Suppressor macrophage treated with lipopolysaccharide for 1 hour (primary cell): ENCODE data around the gene CNOT8.
"Not testable (repeated sequence)": the region's sequence is repeated elsewhere in the genome, so short reads cannot be mapped to it uniquely, and the experiment has no call there.

ENCODE experiments used
- DNase-seq, 3 donors: peaks; one replicate each; pipeline ENCODE4 v3.0.0-alpha.2; 2020 to 2022

CNOT8 gene

DNA sequence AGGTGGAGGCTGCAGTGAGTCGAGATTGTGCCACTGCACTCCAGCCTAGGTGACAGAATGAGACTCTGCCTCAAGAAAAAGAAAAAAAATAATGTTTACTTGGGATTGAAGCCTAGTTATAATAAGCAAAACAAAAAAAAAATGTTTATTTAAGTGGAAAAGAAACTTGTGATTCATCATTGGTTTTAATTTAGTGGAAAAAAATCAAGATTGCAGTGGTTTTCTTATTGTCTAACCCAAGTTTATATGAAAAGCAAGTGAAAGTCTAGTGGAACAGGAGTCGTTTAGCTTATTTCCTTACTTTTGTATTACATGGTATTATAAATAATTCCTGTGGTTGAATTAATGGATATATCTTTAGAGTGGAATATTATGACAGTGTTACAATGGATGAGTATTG, 8.4 kb downstream of the CNOT8 start:
- DNase-seq, result no peak

DNA sequence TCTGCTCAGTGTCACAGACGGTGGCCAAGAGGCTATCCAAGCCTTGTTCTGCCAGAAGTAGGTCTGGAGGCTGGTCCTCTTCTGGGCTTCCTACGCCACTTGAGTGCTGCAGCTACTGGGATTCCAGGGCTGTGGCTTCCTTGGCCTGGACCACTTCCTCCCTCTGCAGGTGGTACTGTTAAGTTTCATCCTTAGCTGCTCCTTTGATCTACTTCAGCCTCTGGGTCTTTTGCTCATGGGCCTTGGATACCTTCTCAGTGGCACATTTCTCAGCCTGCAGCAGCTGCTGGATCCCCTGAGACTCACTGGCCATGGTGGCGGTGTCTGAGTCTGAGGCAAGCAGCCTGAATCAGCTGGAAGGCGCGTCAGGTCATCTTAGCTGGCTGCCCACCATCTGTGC, 10.3 kb downstream of the CNOT8 start:
- DNase-seq, result peak in 1 of 3 donors; percentile 6

DNA sequence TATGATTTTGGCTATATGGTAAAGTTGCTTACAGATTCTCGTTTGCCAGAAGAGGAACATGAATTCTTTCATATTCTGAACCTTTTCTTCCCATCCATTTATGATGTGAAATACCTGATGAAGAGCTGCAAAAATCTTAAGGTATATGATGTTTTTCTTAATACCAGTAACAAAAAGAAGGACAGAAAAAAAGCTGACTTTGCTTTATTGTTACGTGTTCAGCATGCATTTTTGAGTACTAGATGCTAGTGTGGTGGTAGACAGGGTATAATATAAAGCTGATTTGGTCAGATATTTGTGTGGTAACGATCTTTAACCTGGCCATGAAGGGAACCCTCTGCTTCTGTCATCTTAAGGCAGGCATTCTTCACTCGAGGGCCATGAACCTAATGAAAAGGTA, 13.3 kb downstream of the CNOT8 start:
- no peak for DNase-seq

DNA sequence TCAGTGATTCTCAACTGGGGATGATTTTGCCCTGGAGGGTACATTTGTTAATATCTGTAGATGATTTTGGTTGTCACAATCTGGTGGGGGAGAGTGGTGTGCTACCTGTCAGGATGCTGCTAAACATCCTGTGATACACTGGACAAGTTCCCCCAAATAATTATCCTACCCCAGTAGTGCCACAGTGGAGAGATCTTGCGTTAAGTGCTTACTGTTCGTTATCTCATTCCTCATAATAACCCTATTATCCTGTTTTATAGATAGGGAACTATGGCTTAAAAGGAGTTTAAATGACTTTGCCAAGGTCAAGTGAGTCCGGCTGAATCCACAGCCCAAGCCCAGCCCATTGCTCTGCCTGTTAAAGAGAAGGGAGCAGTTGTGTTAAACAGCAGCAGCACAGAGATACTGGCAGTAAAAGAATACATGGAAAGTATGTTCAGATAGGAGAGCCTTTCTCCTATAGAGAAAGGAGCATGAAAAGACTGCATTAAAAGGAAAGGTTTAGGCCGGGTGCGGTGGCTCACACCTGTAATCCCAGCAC, 15.4 kb downstream of the CNOT8 start:
- no peak for DNase-seq

DNA sequence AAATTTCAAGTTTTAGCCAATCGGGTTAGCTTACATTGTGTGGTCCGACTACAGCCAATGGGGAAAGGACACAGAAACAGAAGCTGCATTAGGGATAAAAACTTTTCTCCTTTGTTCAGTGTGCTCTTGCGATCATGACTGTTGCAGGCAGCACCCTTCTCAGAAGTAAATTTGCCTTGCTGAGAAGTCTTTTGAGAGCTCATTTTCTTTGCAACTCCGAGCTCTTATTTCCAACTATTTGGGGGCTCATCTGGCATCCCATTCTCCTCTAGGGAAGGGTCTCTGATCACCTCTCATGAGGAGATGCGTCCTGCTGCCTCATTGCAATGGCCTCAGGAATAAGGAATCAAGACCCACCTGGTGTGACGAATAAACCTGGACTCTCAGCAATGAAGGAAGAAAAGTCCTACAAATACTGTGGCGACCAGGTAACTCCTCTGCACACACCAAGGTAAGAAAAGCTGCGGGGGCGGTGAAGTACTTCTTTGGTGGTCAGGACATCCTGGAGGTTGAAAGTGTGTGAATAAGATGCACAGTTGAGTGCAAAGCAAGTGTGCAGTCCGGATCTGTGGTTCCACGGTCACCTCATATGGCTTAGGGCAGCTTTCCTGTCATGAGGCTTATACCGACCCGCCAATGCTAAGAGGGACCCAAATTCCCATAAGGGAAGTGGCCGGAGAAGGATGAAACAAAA, 20.4 kb downstream of the CNOT8 start:
- no peak for DNase-seq

DNA sequence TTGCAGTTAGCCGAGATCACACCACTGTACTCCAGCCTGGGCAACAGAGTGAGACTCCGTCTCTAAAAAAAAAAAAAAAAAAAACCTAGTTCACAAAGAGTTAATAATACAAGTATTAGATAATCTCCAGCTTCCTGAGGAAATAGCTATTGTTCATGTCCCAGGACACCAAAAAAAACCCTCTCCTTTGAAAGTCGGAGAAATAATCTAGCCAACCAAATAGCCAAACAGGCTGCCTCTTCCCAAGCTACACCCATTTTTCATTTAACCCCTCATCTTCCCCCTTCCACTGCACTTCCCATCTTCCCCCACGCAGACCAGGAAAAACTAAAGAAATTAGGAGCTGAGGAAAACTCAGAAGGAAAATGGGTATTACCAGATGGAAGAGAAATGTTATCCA, 23.6 kb downstream of the CNOT8 start:
- DNase-seq, result no peak

DNA sequence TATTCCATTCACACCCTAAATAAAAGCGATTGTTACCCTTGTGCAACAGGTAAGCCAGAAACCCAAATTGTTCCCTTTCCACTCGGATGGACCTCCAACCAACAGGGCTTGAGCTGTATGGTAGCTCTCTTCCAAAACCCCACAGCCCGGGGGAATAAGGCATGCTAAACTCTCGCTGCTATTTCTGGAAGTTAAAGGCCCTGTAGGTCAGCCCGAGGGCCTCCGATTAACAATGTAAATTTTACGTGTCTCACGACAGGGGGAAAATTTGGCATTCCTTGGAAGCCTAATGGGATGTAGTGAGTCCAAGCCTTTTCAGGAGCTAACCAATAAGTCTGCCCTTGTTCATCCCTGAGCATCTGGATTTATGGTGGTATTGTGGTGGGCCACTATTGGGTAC, 26.0 kb downstream of the CNOT8 start:
- DNase-seq, result no peak

DNA sequence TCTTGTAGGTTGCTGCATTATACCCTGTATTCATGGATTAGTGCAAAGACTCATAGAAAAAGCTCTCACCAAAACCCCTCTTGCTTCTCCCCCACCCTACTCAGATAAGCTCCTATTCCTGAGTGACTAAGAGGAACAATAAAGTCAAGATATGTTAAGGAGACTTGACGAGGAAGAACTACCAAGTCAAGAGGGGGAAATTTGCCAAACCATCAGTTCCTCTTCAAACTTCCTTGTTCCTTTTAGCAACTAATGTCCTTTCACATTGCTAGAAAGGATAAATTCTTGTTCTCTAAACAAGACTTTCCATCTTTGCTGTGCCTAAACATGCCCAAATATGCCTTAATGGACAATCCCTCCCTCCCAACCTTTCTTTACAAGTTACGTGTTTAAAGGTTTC, 27.0 kb downstream of the CNOT8 start:
- DNase-seq, result peak; percentile 49 to 69 (median 53)

DNA sequence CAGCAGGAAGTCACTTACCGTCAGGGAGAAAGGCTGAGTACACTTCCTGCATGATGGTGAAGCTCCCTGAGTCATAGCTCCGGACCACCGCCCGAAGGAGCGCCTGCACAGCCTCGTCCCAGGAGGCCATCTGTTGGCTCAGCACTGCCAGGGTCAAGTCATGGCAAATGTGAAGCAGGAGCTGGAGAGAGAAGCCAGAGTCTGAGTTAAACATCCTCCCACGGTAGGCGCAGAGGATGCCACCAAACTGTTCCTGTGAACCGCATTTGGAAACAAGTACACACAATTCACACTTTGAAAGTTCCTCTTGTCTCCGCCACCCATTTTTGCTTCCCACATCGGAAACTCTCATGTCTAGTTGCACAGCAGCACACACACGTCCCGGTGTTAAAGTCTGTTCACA, 33.9 kb downstream of the CNOT8 start:
- DNase-seq, result no peak

DNA sequence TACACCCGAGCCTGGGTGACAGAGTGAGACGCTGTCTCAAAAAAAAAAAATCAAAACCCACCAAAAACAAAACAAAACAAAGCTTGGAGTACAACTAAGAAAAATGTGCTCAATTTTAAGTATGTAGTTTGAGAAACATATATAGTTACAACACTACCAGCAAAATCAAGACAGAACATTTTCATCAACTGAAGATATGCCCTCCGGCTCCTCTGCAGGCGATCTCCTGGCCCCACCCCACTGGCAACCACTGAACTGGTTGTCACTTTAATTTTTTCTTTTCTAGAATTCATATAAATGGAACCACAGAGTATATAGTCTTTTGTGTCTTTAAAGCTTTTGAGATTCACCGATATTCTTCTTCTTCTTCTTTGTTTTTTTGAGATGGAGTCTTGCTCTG, 35.0 kb downstream of the CNOT8 start:
- DNase-seq, result no peak

DNA sequence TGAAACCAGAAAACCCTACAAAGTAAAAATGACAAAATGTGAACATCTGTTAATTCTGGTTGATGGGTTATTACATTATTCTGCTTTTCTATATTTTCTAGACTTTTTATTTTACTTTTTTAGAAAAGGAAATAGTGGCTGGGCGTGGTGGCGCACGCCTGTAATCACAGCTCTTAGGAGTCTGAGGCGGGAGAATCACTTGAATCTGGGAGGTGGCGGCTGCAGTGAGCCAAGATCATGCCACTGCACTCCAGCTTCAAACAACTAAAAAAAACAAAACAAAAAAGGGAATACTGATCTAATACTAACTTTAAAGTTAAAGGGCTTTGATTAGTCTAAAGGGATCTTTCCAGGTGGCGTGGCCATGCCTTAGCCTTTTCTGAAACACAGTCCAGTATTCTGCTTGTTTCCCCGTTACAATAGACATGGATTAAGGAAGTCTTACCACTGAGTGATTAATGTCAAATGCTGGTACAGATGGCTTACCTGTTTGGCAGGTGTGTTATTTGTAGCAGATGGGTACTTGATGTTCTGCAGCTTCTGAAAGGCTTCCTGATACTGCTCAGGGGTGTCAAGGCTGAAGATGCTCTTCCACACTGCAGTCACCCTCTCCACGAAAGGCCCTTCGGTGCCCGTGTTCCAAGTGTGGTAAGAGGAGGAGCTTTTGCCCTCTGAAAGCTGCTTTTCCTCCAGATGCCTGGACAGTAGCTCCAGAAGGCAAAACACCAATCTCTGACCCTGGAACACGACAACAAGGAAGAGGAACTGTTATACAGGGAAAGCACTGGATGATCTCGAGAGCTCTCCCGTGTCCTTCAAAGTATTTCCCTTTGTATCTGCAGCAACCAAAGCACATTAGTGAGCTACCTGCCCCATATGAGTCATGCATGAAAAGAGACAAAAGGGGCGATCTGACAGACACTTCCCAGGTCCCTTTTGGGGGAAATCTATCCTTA, 37.5 kb downstream of the CNOT8 start:
- no peak for DNase-seq

DNA sequence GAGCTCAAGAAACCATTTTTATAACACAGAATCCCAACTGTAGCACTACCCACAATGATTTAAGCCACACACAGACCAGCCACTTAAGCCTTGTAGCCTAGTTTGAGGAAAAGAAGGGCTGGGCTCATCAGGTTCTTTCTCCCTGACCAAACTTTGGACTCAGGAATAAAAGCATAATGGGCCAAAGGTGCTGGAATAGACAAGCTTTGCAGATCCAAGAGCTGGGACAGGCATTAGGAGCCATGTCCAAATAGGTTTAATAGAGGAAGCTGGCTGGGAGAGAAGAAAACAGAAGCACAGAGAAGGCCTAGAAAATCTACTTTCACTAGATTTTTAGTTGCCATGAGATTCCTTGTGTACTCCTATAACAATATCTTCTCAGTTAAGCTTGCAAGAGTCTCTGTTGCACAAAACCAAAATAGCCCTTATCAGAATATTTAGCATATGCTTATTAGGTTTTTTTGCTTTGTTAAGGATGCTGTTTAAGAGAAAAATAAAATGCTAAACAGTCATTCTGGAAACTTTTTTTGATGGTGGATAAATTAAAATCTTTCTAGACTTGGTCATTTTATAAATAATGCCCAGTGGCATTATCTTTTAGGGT, 38.2 kb downstream of the CNOT8 start:
- DNase-seq, result no peak

DNA sequence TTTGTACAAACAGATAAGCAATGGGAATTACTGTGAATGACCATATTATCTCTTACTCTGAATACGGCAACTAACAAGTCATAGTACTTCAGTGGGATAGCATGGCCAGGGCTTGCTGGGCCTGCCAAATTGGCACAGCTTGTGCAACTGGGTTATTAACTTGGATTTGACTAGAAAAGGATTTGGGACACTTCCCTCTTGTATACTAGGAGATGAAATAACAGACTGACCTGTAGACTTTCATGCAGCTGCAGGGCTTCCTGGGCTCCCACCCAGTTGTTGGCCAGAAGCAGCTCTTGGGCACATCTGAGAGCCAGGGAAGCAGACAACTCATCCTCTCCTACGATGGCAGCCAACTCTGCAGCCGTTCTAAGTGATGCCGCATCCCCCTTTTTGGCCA, 39.8 kb downstream of the CNOT8 start:
- DNase-seq, result no peak

DNA sequence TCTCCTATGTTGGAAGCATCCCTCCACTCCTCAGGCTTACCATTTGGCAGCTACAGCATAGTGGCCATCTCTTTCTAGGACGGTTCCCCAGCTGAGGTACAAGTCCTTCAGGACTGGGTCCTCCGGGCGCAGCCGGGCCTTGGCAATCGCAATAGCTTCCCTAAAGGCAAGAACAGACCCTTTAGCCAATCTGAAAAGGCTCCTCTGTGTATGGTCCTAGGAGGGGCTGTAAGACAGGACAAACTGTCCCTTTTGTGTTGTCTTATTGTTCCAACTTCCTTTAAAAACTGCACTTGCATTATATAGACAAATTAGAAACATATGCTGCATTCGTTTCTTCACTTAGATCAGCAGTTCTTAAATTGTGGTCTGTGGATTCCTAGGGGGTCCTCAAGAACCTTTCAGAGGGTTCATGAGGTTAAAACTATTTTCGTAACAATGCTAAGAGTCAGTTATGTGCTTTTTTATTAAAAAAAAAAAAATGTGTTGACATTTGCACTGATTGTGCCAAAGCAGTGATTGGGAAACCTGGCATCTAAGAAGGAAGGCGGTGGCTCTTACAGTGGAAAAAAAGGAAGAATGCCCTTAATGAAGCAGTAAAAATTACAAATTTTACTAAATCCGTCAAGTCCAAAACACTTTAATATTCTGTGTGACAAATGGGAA, 40.9 kb downstream of the CNOT8 start:
- DNase-seq, result no peak

DNA sequence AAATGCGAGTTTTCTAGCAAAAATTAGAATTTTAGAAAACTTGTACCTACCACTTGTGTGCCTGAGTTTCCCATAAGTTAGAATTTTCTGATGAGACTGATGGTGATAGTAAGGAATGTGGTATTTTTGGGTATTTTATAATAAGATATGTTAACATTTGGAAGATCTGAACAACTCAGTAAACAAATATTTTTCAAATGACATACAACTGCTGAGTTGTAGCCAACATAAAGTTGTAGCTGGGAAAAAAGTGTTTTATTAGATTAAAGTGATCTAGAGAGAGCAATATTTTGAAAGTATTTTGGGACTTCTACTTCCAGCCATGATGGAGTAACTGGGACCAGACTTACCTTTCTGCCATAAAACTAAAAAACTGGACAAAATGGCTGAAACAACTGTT, 41.6 kb downstream of the CNOT8 start:
- no peak for DNase-seq

DNA sequence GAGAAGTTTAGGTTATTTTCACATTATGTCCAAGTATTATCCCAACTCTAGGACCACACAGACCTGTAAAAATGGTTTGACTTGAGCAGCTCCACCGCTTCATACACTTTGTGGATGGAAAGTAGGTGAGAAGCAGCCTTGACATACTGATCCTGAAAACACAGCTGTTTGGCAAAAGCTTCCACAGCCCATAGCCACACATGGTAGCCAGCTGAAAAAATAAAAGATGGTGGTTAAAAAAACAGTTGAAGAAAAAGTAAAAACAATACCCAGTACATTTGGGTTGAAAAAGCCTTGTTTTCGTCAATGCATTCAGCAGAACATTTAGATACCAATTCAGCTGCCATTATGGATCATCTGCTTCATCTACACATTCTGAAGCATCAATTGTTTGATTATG, 42.8 kb downstream of the CNOT8 start:
- DNase-seq, result no peak

DNA sequence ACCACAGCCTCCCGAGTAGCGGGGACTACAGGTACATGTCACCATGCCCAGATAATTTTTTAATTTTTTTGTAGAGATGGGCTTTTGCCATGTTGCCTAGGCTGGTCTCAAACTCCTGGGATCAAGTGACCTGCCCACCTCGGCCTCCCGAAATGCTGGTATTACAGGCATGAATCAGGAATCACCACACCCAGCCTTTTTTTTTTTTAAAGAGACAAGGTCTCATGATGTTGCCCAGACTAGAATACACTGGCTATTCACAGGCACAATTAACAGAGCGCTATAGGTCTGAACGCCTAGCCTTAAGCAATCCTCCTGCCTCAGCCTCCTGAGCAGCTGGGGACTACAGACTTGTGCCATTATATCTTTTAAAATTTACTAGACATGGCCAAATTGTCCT, 43.5 kb downstream of the CNOT8 start:
- no peak for DNase-seq

DNA sequence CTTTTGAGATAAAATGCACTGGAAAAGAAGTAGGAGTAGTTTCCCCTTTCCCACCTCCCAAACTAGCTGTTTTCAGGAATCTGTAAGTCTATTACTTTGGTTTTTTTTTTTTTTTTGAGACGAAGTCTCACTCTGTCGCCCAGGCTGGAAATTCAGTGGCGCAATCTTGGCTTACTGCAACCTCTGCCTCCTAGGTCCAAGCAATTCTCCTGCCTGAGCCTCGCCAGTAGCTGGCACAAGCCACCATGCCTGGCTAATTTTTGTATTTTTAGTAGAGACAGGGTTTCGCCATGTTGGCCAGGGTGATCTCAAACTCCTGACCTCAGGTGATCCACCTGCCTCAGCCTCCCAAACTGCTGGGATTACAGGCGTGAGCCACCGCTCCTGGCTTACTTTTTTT, 47.2 kb downstream of the CNOT8 start:
- DNase-seq, result not testable (repeated sequence)

DNA sequence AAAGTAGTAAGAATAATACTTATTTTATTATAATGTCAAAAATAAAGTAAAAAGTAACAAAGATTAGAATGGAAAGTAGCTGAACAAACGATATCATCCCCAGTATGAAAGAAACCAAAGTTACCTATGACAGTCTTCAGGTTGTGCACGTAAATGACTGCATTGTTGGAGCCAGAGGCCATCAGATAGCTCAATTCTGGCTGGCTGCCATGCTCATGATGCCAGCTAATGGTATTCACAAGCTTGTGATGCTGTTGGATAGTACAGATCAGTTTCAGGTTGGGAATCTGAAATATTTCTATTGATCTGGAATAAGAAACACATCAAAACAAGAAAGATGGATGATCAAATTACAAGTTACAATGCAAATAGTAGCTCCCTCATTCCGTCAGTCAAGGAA, 58.4 kb downstream of the CNOT8 start:
- DNase-seq, result no peak

DNA sequence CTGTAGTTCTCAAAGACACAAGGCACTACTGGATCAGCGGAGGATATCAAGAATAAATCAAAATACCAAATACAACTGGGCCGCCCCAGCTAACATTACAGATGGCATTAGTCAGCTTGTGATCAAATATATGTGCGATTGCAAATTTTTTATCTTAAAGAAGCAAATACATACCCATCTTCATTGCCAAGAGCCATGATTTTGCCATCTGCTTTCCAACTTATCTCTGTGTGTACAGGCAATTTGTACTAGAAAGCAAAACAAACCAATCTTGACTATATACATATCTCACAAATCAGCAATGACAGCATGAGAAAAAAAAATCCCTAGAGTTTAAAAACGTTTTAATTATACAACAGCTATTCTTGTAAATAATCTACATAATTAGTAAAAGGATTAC, 59.3 kb downstream of the CNOT8 start:
- DNase-seq, result no peak

DNA sequence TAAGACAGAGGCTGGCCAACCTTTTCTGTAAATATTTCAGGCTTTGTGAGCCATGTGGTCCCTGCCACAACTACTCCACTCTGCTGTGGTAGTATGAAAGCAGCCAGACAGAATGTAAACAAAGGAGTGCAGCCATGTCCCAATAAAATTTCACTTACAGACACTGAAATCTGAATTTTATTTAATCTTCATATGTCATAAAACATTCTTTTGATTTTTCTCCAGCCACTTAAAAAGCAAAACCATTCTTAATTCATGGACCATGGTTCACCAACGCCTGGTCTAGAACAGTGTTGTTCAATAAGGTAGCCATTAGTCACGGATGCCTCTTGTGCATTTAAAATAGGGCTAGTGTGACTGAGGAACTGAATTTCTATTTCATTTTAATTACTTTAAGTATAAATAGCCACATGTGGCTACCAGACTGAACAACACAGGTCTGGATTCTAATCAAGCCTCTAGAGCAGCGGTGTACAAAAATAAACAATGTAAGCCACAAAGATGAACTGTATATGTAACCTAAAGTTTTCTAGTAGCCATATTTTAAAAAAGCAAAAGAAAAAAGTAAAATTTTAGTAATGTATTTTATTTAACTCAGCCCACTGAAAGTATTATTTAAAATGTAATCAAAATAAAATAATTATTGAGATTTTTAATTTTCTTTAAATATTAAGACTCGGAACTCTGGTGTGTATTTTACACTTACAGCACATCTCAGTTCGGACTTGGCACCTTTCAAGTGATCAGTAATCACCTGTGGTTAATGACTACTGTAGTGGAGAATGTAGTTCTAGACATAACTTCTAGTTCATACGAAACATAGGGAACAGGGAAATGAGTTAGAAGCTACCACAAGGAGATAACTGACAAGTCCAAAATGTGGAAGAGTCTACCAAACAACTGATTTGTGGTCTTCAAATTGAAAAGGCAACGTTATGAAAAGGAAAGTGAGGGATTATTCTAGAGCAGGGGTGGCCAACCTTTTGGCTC, 65.3 kb downstream of the CNOT8 start:
- no peak for DNase-seq
